ENCODE data around the gene RGS7.
"Not testable (repeated sequence)": the region's sequence is repeated elsewhere in the genome, so short reads cannot be mapped to it uniquely, and the experiment has no call there.

The RGS7 gene

DNA sequence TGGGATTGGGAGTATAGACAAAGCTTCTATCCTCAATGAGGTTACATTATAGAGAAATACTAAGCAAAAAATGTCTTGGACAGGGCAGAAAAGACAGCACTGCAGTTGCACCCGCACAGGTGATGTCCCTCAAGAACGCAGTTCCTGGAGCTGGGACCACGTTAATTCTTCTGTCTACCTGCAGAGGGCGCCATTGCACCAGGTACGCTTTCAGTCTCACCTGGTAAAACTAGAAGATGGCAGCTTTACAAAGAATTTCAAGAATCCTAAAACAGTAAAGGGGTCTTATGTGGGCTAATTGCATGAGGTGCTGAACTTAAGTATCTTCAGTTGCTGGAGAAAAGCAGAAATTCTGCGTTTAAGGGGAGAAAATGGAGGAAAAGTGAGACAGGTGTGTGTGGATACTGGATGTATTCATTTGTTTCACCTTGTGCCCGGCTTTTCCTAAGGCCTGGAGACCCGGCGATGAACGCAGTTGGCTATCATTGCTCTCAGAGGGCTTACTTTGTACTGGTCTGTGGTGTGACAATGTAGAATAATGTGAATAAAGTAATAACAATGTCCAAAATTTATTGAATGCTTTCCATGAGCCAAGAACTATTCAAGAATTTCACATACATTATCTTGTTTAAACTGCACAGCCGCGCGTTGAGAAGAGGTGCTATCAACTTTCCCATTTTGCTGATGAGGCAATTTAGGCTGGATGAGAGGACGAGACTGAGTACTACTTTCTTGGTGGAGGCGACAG is 468.8 kb downstream of the RGS7 start:
- no peak for DNase-seq

DNA sequence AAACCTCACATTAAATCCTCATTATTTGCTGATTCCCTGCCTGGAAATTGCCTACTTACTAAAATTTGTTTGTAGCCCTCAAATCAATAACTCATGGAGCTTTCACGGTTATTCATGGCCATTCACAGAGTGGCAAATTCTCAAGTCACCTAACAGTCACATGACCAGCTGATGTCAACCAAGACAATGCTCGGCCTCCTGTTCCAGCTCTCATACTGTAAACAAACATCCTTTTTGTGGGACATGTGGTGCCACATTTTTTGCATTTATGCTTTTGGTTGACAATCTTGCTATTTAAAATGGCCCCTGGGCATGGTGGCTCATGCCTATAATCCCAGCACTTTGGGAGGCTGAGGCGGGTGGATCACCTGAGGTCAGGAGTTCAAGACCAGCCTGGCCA is 473.5 kb downstream of the RGS7 start:
- no peak for DNase-seq

DNA sequence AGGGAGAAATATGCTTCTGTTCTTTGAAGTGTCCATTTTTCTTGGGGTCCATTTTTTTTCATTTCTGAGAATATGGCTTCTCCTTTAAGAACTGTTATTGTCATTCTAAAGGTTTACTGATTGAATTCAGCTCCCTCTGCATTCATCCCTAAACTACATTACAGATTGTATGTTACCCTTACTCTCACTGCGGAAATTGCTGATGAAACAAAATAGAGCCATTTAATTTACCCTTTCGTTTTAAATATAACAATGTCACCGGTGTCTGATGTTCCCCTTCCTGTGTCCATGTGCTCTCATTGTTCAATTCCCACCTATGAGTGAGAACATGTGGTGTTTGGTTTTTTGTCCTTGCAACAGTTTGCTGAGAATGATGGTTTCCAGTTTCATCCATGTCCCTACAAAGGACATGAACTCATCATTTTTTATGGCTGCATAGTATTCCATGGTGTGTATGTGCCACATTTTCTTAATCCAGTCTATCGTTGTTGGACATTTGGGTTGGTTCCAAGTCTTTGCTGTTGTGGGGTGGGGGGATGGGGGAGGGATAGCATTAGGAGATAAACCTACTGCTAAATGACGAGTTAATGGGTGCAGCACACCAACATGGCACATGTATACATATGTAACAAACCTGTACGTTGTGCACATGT is 474.2 kb downstream of the RGS7 start:
- DNase-seq, result not testable (repeated sequence)

DNA sequence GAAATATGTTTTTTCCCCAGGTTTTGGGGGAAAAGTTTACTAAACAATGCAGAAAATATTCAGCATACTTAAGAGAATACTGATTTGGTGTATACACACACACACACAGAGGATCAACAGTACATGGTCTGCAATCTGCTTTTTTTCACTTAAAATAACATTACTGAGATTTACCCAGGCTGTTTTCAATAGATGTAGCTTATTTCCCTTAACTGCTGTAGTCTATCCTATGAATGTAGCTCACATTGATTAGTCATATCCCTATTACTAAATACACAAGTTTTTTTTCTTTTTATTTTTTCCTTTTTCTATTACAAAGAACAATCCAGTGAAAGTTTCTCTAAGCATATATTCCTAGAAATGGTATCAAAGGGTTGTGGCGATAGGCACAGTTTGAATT is 478.4 kb downstream of the RGS7 start:
- DNase-seq, result no peak

DNA sequence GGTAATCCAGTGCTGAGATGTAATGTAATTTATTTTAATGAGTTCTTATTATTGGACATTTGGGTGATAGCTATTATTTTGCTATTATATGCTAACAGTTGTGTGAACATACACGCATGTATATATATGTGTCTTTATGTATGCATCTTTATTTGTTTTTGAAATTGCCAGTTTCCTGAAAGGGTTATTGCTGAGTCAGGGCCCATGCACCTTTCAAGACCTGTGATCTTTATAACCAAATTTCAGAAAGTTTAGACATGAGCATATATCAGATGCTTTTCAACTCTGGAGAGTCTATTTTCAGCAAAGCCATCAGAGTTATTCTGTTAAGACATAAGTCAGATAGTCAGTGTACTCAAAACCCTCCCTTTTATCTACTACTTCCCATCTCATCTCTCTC is 479.4 kb downstream of the RGS7 start:
- no peak for DNase-seq

DNA sequence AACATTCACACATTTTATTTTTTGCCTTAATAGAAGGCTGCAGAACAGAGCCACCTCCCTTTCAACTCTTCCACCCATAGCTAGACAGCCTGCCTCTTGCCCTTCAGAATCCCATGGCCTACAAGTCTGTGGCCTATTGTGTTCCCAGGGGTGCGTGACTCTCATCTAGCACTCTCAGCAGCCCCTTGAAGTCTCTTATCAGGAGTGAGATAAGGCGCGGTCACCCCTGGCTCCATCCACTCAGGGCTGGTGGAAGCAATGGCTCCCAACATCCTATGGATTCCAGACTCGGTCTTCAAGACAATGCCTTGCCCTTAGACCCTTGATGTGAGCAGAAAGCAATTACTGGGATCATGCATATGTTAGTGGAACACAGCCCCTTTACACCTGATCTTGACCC is 480.9 kb downstream of the RGS7 start:
- no peak for DNase-seq

DNA sequence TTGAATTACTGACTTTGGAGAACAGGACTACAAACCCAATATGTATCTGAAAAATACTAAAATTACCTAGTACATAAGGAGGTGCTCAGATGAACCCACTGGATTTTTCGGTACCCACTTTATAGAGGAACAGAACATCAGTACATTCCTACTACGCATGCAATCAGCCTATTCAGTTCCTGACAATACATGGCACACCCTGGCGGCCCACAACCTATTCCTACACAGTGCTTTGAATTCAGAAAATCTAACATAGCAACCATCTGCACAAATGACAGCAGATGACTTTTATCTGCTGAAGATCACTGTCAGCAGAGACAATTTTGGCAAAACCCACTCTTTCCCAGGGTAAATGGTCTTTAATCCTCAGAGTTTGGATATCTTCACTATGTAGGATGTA is 487.9 kb downstream of the RGS7 start:
- DNase-seq, result no peak

DNA sequence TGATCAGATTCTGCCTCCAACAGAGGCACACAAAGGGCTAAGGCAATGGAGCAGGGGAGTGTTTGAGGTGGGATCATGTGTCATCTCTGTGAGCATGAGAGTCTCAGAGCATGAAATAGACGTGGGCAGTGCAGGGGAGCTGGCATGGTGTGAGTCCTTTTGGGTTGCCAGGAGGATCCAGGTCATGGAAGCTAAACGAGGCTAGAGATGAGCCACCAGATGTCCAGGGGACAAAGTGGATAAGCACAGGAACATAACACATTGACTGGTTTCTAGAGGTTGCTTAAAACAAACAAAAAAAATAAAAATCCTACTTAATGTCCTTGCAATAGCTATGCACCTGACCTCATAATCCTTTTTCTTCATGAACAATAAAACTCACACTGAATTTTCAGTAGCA is 490.3 kb downstream of the RGS7 start:
- DNase-seq, result no peak

DNA sequence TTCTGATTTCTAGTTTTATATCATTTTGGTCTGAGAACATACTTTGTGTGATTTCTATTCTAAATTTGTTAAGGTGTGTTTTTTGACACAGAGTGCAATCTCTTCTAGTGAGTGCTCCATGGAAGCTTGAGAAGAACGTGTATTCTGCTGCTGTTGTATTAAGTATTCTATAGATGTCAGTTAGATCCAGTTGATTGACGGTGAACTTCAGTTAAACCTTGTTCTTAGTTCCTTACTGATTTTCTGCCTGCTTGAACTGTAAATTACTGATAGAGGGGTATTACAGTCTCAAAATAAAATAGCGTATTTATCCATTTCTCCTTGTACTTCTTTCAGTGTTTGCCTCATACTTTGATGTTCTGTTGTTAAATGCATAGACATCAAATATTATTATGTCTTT is 497.0 kb downstream of the RGS7 start:
- DNase-seq, result no peak

DNA sequence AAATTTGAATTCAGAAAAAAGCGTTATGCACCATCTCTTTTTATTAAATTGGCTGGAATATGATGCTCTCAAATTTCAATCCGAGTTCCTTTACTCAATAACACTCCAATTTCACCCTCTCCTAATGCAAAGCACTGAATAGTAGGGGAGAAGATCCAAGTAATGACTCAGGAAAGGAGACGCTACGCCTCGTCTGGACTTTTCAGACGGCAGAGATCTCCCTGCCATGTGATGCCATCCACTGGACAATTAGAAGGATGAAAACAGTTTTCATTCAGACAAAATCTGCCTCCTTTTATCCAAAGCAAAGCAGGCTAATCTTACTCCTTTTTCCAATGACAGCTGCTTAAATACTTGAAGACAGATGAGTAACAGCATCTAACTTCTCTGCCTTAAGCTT is 502.6 kb downstream of the RGS7 start:
- DNase-seq, result no peak

DNA sequence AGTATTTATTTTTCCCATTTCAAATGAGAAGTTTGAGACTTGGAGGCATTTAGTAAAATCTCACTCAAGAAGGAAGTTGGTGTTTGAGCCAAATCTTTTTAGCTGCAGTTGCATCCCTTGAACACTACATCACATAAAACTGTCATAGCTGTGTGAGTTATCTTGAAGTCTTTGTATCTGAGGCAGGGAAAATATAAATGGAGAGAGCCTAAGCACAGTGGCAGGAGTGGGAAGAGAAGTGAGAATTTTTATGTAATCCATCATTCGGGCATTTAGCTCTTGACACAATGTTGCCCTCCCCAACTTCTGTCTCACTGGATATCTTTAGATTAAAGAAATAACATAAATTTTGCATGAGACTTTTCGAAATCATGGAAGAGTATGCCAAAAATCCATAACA is 509.7 kb downstream of the RGS7 start:
- DNase-seq, result no peak

DNA sequence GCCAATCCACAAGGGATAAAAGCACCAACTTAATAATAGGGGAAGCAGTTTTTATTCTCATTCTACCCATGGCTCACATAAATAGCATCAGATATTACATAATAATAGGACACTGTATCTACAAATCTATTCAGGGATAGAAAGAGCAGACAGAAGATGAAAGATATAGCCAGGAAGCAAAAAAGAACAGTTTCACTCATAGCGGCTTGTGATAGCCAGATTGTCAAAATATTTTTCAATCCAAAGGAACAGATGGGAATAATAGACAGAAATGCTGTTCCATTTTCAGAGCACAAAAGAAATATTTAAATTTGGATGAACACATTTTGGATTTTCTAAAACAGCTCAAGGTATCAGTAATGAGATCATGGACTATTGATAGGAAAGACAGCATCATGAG is 512.5 kb downstream of the RGS7 start:
- DNase-seq, result no peak

DNA sequence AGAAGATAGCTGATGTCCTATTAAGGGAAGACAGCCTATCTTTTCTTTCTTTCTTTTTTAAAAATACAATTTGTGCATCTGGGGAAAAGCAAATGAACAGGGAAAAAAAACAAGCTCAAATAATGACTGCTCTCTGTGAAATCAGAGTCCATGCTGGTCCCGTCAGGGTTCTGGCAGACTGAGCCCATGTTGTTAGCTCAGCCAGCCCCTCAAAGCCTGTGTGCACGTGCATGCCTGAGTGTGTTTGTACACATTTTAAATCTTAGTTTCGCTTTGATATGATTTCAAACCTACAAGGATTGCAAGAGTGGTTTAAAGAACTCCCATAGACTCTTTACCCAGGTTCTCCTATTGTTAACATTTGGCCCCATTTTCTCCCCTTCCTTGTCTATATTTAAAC is 513.2 kb downstream of the RGS7 start:
- DNase-seq, result no peak

DNA sequence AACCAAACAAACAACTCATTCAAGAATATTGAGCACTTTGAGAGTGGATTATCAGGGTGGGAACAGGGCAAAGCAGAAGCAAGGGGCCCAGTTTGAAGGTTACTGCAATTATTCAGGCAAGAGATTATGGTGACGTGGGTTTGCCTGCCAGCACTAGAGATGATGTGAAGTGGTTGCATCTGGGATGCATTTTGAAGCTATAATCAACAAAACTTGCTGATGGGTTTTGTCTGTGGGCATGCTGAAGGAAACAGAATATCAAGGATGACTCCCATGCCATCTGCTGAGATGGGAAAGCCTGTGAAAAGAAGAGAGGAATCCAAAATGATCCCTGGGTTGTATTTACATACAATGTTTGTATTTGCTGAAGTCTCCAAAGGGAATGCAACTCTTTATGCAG is 520.7 kb downstream of the RGS7 start:
- no peak for DNase-seq

DNA sequence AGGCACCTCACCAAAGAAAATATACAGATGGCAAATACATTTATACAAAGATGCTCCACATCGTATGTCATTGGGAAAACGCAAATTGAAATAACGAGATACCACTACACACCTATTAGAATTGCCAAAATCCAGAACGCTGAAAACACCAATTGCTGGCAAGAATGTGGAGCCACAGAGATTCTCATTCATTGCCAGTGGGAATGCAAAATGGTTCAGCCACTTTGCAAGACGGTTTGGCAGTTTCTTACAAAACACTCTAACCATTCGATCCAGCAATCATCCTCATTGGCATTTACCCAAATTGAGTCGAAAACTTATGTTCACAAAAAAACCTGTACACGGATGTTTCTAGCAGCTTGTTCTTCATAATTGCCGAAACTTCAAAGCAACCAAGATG is 521.7 kb downstream of the RGS7 start:
- DNase-seq, result no peak

DNA sequence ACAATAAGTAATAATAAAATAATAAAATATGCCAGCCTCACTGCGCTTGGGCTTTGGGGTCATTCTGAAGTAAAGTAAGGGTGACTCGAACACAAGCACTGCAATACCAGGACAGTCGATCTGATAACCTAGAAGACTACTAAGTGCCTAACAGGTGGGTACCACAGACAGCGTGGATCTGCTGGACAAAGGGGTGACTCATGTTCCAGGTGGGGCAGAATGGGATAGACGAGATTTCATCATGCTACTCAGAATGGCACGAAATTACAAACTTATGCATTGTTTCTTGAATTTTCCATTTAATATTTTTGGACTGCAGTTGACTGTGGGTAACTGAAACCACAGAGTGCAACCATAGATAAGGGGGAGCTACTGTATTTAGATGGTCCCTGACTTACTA is 523.9 kb downstream of the RGS7 start:
- no peak for DNase-seq

DNA sequence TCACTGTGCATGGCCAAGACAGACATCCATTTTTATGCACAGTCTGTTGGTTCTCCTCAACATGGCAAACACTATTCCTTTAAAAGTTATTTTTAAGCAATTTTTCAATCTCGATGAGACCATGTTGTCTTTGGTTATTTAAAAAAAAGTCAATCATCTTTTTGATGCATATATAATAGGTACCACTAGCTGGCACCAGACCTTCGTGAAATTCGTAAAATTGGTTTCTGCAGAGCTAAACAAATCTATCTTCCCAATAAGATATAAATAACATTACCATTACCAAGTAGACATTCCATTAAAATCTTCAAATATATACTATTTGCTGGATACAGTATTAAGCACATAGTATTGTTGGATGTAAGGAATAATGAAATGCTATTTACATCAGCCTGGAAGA is 525.1 kb downstream of the RGS7 start:
- no peak for DNase-seq

DNA sequence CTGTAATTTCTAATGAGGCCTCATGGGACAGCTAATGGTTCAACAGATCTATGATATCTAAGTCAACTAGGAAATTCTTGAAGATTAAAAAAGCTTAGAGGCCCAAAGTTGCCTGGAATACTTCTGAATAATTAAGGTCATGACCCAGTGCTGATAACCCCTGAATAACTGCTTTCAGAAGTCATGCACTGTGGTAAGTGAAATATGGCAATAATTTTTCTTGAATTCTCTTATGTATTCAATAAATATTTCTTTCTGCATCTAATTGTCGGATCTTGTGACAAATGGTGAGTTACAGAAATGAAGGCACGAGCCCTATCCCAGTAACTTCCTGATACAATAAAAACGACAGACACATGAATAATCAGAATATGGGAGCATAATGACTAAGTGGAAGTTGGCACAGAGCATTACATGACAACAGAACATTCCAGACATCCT is 525.8 kb downstream of the RGS7 start:
- no peak for DNase-seq

DNA sequence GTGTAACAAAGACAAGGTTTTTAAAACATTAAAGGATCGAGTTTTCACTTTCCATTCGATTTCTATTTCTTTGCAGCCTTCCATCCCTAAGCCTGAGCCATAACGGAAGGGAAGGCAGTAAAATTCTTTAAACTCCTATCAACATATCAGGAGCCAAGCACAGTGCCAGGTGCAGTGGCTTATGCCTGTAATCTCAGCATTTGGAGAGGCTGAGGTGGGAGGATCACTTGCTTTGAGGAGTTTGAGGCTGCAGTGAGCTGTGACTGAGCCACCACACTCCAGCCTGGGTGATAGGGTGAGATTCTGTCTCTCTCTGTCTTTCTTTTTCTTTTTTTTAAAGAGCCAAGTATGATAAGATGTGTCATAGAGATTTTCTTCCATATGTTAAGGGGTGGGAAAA is 527.5 kb downstream of the RGS7 start:
- no peak for DNase-seq

DNA sequence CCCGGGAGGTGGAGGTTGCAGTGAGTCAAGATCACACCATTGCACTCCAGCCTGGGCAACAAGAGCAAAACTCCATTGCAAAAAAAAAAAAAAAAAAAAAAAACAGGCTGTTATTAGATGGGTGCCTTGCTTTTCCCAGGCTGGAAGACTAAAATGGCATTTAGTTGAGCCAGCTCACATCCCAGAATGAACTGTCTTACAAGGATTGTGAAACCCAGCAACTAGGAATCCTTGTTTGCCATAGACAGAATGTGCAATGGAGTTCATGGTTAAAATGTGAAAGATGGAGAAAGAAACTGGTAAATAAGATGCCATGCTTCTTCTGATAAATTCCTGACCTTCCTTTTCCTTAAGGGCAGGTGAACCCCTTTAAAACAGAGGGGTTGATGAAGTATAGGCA is 529.2 kb downstream of the RGS7 start:
- DNase-seq, result no peak

DNA sequence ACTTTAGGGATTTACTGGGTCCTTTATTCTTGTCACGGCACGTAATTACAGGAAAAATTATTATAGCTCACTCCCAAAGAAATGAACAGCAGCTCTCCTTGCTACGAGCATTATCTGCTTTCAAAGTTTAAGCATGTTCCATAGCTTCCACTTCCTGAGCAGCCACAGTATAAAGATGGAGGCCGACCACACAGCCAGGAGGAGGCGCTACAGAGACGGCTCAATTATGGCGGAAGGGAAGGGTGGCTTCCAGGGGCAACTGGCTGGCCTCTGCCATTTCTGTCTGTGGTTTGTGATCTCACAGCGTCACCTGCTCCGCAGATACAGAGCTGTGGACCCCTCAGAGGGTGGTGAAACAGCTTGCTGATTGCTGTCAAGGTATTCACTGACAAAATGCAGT is 532.8 kb downstream of the RGS7 start:
- DNase-seq, result no peak

DNA sequence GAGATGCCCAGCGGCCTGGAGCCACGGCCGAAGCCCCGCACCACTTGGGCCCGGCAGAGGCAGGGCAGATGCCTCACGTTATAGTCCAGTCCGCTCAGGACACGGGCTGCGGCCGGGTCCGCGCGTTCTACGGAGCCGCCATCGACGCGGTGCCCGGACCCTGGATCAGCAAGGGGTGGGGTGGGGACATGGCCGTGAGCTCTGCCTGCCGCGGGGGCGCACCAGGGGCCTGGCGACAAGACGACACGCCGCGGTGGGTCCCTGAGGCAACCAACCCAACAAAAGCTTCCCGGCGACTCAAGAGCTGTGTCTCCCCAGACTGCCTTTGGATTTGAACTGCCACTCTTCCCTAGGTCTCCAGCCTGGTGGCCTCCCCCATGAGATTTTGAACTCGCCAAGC is 533.6 kb downstream of the RGS7 start:
- no peak for DNase-seq

DNA sequence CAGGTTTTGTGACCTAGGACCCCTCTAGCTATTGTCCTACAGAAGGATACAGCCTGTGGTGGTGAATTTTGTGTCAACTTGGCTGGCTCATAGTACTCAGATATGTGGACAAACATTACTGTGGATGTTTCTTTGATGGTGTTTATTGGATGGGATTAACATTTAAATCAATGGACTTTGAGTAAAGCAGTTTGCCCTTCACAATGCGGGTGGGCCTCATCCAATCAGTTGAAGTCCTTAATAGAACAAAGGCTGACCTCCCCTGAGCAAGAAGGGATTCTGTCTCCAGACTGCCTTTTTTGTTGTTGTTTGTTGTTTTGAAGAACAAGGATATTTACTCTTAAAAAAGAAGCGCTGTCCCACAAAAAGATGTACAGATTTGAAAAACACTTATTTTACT is 535.1 kb downstream of the RGS7 start:
- no peak for DNase-seq

DNA sequence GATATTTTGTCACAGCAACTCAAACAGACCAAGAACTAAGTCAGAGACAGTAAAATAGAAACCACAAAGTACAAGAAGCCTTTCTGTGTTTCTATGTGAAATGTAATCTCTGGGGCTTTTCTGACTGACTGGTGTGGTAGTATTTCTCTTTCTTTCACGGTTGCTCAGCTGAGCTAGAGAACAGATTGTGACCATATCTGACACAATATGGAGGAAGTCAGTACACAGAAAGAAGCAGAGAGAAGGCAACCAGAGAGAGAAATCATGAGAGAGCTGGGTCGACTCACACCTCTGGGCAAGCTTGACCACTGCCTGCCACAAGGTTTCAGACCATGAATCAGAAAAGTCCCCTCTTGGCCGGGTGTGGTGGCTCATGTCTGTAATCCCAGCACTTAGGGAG is 536.2 kb downstream of the RGS7 start:
- no peak for DNase-seq

DNA sequence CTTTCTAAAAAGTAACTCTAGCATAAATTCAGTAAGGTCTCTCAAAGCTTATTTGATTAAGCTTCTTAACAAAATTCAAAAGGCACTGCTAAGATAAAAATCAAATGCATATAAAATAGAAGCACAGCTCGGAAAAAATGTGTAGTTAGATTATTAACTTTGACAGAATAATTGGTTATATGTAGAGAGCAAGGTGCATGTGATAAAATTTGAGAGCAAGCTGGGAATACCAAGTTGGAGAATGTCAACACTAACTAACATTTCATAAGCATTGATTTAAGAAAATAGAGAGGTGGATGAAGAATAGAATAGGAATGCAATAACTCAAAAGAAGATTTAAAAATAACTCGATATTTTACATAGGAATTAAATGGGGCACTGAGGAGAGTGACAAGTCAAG is 540.5 kb downstream of the RGS7 start:
- DNase-seq, result no peak
